Suprapubic skin (tissue), 4 donors: ENCODE results near the gene CNBD2. TPM values are rescaled to one million over a fixed set of nuclear protein-coding genes. Genes with fewer than 3 reads are reported as not detected.
"Not testable (repeated sequence)": the region's sequence is repeated elsewhere in the genome, so short reads cannot be mapped to it uniquely, and the experiment has no call there.

Experiments used
- DNase-seq, 2 donors: peaks; one replicate each; pipeline ENCODE4 v3.0.0-alpha.2; 2019; ENCODE audit warnings: low spot score in 2 of 2
- H3K27ac ChIP-seq: fragments of 200-600 bp; sonication (generic); one replicate; pipeline ENCODE4 v1.5.1; 2019
- H3K27me3 ChIP-seq: fragments of 200-600 bp; sonication (generic); one replicate; pipeline ENCODE4 v1.5.1; 2019
- H3K36me3 ChIP-seq: fragments of 200-600 bp; sonication (generic); one replicate; pipeline ENCODE4 v1.5.1; 2019
- H3K4me1 ChIP-seq: fragments of 200-600 bp; sonication (generic); one replicate; pipeline ENCODE4 v1.5.1; 2019
- H3K4me3 ChIP-seq: fragments of 200-600 bp; sonication (generic); one replicate; pipeline ENCODE4 v1.5.1; 2019; ENCODE audit warnings: mild to moderate bottlenecking
- H3K9me3 ChIP-seq: fragments of 200-600 bp; sonication (generic); one replicate; pipeline ENCODE4 v1.5.1; 2019
- EP300 ChIP-seq: sonication (generic); formaldehyde crosslinking; IDR thresholded peaks from one replicate; pipeline ENCODE4 v1.6.1; 2017; ENCODE audit warnings: antibody characterized with exemption
- POLR2A ChIP-seq, 2 donors: fragments of 450-650 bp; IDR thresholded peaks; one replicate each; pipeline ENCODE4 v1.6.1; 2017; ENCODE audit warnings: antibody characterized with exemption in 2 of 2, mild to moderate bottlenecking in 2 of 2, moderate library complexity in 2 of 2
- POLR2AphosphoS5 ChIP-seq, 3 donors: sonication (generic); formaldehyde crosslinking; IDR thresholded peaks; one replicate each; pipeline ENCODE4 v1.6.1; 2017; ENCODE audit warnings: antibody characterized with exemption in 3 of 3
- WGBS: methylation state at CpG from one replicate; pipeline ENCODE4 v1.1.5; 2018; 5-methylcytosine and 5-hydroxymethylcytosine counted together
- total RNA-seq, 4 donors: library from RNA; depleted of rRNA; stranded (reverse); fragments of >200 nt; gene quantifications; one replicate each; pipeline ENCODE4 v1.1.0, GENCODE V29; 2016
- TF ChIP-seq, protein P1 (sequence below), 2 donors: fragments of 200-600 bp in 1 of 2; fragments of 450-650 bp in 1 of 2; sonication (generic) in 1 of 2; IDR thresholded peaks; one replicate each; pipeline ENCODE4 v1.5.1; 2016 to 2019; ENCODE audit warnings: antibody characterized with exemption in 2 of 2, mild to moderate bottlenecking in 1 of 2, moderate library complexity in 1 of 2

CNBD2 gene
- total RNA-seq, 4 donors from 2014 or later: 6.4 to 19.7 (median 10.3) TPM

DNA sequence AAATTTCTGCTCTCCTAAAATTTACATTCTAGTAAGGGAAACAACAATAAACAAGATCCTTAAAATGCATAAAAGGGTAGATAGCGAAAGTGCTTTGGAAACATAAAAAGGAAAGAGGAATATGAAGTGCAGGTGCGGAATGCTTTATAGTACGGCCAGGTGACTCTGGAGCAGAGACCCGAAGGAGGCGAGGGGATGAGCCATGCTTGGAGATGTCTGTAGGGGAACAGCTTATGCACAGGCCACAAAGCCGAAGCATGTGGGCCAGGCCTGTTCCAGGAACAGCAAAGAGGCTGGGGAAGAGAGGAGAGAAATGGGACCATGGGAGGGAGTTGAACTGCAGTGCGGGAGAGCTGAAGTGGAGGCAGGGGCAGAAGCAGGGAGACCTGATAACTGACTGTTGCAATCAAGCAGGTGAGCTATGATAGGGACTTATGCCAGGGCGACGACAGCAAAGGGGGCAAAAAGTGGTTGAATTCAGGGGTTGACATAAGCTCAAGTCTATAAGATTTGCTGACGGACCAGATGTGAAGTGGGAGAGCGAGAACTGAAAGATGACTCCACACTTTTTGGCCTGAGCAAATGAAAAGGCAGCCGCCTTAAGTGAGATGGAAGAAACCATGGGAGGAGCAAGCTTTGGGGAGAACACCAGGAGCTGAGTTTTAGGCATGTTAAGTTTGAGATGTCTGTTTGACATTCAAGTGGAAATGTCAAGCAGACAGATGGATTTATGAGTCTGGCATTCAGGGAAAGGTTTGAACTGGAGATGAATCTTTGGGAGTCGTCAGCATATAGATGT, 83.1 kb downstream of the CNBD2 start:
- WGBS: 70% methylated on average over 13 of the region's 13 CpGs
- no peak for DNase-seq

DNA sequence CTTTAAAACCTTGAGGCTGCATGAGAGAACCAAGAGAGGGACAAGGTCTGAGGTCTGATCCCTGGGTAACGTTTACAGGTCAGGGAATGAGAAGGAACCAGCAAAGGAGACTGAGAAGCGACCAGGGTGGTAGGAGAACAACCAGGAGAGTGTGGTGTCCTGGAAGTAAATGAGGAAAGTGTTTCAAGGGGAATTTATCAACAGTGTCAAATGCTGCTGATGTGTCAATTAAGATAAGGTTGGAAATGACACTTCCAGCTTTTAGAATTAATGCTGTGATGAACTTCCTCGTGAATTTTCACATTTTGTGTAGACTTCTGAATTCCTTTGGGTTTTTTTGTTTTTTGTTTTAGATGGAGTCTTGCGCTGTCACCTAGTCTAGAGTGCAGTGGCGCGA, 83.7 kb downstream of the CNBD2 start:
- TF ChIP-seq EP300 (no peak), POLR2AphosphoS5 (IDR thresholded peaks at IDR 0.05) (no peak)
- TF ChIP-seq, protein P1, sequence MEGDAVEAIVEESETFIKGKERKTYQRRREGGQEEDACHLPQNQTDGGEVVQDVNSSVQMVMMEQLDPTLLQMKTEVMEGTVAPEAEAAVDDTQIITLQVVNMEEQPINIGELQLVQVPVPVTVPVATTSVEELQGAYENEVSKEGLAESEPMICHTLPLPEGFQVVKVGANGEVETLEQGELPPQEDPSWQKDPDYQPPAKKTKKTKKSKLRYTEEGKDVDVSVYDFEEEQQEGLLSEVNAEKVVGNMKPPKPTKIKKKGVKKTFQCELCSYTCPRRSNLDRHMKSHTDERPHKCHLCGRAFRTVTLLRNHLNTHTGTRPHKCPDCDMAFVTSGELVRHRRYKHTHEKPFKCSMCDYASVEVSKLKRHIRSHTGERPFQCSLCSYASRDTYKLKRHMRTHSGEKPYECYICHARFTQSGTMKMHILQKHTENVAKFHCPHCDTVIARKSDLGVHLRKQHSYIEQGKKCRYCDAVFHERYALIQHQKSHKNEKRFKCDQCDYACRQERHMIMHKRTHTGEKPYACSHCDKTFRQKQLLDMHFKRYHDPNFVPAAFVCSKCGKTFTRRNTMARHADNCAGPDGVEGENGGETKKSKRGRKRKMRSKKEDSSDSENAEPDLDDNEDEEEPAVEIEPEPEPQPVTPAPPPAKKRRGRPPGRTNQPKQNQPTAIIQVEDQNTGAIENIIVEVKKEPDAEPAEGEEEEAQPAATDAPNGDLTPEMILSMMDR (IDR thresholded peaks at IDR 0.05): no peak
- Histone ChIP-seq H3K4me3 (no peak overlapping the region), H3K36me3 (no peaks in the 10 kb centered on the region), H3K27me3 (no peaks in the 10 kb centered on the region), H3K4me1 (peaks cover 20% of the 10 kb centered on the region), H3K9me3 (no peaks in the 10 kb centered on the region), H3K27ac (no peak overlapping the region)
- WGBS: 86% methylated on average over 6 of the region's 6 CpGs
- DNase-seq: no peak

More for the DNA sequence above, 83.1 kb downstream of the CNBD2 start:
- TF ChIP-seq POLR2AphosphoS5 (IDR thresholded peaks at IDR 0.05) (no peak), POLR2A (IDR thresholded peaks at IDR 0.05) (no peak), EP300 (no peak)
- TF ChIP-seq, protein P1 (IDR thresholded peaks at IDR 0.05): no peak
- H3K4me1 ChIP-seq: peaks cover 25% of the 10 kb centered on the region
- peak overlapping the region; percentile 83 for H3K4me3 ChIP-seq
- no peaks in the 10 kb centered on the region for H3K36me3 ChIP-seq
- H3K27me3 ChIP-seq: no peaks in the 10 kb centered on the region
- H3K27ac ChIP-seq: peak overlapping the region; percentile 96
- H3K9me3 ChIP-seq: no peaks in the 10 kb centered on the region

DNA sequence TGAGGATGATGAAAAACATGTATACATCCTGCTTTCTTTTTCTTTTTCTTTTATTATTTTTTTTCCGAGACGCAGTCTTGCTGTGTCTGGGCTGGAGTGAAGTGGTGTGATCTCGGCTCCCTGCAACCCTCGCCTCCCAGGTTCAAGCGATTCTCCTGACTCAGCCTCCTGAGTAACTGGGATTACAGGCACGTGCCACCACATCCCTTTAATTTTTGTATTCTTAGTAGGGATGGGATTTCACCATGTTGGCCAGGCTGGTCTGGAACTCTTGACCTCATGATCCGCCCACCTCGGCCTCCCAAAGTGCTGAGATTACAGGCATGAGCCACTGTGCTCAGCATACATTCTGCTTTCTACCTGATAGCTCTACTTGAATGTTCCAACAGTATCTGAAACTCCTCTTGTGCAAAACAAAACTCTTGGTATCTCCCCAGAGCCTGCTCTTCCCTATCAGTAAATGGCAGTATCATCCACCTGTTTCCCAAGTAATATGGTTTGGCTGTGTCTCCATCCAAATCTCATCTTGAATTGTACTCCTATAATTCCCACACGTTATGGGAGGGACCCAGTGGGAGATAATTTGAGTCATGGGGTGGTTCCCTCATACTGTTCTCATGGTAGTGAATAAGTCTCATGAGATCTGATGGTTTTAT, 85.6 kb downstream of the CNBD2 start:
- not testable (repeated sequence) for DNase-seq, H3K27ac ChIP-seq, H3K4me1 ChIP-seq, H3K9me3 ChIP-seq, H3K36me3 ChIP-seq, H3K4me3 ChIP-seq, H3K27me3 ChIP-seq
- WGBS: 88% methylated on average over 9 of the region's 9 CpGs

DNA sequence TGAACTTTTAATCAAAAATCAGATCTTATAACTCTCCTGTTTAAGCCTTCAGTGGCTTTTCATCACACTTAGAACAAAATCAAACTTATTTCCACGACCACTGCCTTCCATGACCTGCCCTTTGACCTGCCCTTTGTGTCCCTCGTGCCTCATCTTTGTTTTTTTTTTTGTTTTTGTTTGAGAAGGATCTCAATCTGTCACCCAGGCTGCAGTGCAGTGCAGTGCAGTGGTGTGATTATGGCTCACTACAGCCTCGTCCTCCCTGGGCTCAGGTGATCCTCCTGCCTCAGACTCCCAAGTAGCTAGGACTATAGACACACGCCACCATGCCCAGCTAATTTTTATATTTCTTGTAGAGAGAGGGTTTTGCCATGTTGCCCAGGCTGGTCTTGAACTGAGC, 86.8 kb downstream of the CNBD2 start:
- WGBS: 81% methylated on average over 4 of the region's 4 CpGs

DNA sequence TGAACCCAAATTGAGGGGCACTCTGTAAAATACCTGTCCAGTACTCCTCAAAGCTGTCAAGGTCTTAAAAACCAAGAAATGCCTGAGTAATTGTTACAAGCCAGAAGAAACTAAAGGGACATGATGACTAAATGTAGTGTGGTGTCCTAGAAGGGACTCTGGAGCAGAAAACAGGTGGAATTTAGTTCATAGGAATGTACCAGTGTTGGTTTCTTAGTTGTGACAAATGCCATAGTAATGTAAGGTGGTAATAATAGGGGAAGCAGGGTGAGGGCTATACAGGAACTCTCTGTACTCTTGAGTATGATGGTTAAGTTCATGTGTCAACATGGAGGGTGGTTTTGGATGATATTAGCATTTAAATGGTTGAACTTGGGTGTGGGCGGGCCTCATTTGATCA, 92.3 kb downstream of the CNBD2 start:
- WGBS: 93% methylated on average over 1 of the region's 1 CpG
- H3K27me3 ChIP-seq: no peaks in the 10 kb centered on the region

More for the DNA sequence above, 86.8 kb downstream of the CNBD2 start:
- no peak overlapping the region for H3K27ac ChIP-seq
- no peaks in the 10 kb centered on the region for H3K9me3 ChIP-seq
- no peaks in the 10 kb centered on the region for H3K27me3 ChIP-seq
- no peak overlapping the region for H3K4me3 ChIP-seq
- H3K36me3 ChIP-seq: no peaks in the 10 kb centered on the region
- no peak for DNase-seq
- TF ChIP-seq EP300 (no peak), POLR2AphosphoS5 (IDR thresholded peaks at IDR 0.05) (no peak), POLR2A (IDR thresholded peaks at IDR 0.05) (no peak)
- TF ChIP-seq, protein P1 (IDR thresholded peaks at IDR 0.05): no peak
- H3K4me1 ChIP-seq: peaks cover 7% of the 10 kb centered on the region

More for the DNA sequence above, 92.3 kb downstream of the CNBD2 start:
- no peaks in the 10 kb centered on the region for H3K36me3 ChIP-seq
- H3K4me3 ChIP-seq: no peak overlapping the region
- H3K27ac ChIP-seq: no peak overlapping the region
- DNase-seq: no peak
- TF ChIP-seq POLR2AphosphoS5 (IDR thresholded peaks at IDR 0.05) (no peak), POLR2A (IDR thresholded peaks at IDR 0.05) (no peak), EP300 (no peak)
- TF ChIP-seq, protein P1 (IDR thresholded peaks at IDR 0.05): no peak
- peaks cover 16% of the 10 kb centered on the region for H3K4me1 ChIP-seq
- H3K9me3 ChIP-seq: no peaks in the 10 kb centered on the region
